ENCODE measurements around the gene PMAIP1.

- TF ChIP-seq POLR2A (IDR thresholded peaks at IDR 0.05) (no peak), CTCF (IDR thresholded peaks at IDR 0.05) (no peak)
Observed at GRCh38 chr18:59852548-59852947, 47.2 kb upstream of the PMAIP1 start.
